C4-2B (cell line): ENCODE data around the gene ZNF618.

Source experiments
- H3K27ac ChIP-seq: fragments of 450-650 bp; 2 replicates; pipeline ENCODE4 v1.5.1; 2017
- CTCF ChIP-seq: fragments of 450-650 bp; conservative IDR thresholded peaks from 2 replicates; pipeline ENCODE4 v1.5.1; 2017; ENCODE audit warnings: mild to moderate bottlenecking
- ZFX ChIP-seq: fragments of 450-650 bp; IDR thresholded peaks from 2 replicates; pipeline ENCODE4 v1.6.1; 2017

The ZNF618 gene

GRCh38 chr9:113987526-113987925 lies 111.4 kb downstream of the ZNF618 start:
- no peak for TF ChIP-seq CTCF
- no peak for TF ChIP-seq ZFX
- no peak overlapping the region for H3K27ac ChIP-seq

DNA sequence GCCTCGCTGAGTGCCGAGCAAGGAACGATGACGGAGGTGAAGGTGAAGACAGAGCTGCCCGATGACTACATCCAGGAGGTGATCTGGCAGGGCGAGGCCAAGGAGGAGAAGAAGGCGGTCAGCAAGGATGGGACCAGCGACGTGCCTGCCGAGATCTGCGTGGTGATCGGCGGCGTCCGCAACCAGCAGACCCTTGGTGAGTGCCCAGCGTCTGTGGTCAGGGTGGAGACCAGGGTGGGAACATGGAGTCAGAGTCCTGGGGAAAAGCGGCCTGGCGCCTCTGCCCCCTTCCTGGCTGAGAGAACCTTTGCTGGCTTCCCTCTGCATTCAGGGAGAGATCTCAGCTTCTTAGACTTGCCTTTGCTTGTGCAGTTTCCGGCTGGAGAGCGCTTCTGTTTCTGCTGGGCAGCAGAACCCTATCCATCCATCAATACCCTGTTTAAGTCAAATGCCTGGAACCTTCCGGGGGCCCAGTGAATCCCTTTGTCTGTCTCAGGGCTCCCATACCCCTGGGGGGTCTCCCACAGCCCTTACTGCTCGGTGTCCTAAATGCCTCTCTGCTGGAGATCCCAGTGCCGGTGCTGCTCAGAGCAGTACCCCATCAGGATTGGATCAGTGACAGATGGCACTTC lies 112.4 kb downstream of the ZNF618 start:
- no peak overlapping the region for H3K27ac ChIP-seq
- TF ChIP-seq CTCF (no peak), ZFX (no peak)

GRCh38 chr9:113989017-113989713 lies 113.1 kb downstream of the ZNF618 start:
- H3K27ac ChIP-seq, result no peak overlapping the region
- TF ChIP-seq ZFX, result no peak
- TF ChIP-seq CTCF, result no peak

DNA sequence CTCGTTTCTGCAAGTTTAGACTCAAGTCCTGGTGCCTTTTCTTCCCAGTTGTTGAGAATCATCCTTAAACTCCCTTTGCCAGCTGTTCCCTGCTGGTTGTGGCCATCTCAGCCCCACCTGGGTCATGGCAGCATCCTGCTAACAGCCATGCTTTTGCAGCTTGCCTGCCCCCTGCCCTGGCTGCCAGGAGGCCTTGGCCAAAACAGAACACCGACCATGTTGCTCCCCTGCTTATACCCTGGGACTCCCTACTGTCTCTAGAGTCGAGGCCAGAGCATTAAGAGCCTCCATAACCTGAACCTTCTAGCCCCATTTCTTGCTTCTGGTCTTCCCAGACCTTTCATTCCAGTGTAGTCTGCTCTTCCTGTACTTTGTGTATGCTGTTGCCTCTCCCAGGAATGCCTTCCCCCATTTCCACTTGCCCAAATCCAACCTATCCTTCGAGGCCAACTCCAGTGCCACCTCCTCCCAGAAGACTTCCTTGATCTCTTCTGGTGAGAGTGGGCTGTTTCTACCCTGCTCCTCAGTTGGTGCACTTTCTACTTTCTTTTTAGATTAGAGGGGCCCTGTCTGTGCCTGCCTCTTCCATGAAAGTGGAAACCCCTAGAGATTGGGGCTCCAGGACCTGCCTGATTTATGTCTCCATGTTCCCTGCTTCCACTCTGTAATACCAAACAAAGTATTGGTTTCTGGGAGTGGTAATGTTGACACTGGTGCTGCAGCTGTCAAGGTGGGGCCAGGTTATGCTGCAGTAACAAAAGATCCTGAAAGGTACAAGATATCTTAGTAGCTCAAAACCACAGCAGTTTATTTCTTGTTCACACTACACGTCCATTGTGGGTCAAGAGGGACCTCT lies 113.8 kb downstream of the ZNF618 start:
- H3K27ac ChIP-seq, result no peak overlapping the region
- no peak for TF ChIP-seq CTCF
- TF ChIP-seq ZFX, result no peak

DNA sequence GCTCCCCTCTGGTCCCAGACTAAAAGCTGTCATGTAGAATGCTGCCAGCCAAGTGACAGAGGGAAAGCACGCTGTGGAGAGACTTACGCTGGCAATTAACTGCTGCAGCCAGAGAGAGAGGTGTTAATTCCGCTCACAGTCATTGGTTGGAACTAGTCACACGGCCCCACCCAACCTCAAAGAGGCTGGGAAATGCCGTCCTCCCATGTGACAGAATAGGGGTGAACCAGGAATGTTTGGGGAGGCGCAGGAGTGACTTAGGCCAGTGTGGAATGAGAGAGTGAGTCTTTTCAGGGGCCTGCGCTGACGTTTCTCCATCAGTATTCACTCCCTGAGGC lies 114.4 kb downstream of the ZNF618 start:
- no peak overlapping the region for H3K27ac ChIP-seq
- TF ChIP-seq CTCF (no peak), ZFX (no peak)

DNA sequence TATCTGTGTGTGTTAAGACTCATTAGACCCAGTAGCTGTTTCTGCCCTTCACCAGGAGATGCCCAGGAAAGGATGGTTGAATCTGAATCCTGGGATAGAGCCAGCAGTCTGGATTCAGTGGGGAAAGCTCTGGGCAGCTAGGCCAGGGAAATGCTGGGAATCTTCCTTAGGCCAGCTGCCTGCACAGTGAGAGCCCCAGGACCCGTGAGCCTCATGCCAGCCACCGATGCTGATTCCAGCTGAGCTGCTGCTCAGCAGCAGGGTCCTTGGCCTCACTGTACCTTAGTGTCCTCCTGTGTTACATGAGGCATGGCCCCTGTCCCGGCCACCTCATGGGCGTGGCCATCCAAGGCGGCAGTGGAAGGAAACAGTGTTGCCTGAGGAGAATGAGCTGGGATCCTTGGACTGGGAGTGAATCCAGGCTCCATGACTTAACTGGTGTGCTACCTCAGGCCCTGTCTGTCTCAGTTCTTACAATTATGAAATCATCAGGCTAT lies 114.9 kb downstream of the ZNF618 start:
- TF ChIP-seq CTCF (no peak), ZFX (no peak)
- H3K27ac ChIP-seq, result no peak overlapping the region

DNA sequence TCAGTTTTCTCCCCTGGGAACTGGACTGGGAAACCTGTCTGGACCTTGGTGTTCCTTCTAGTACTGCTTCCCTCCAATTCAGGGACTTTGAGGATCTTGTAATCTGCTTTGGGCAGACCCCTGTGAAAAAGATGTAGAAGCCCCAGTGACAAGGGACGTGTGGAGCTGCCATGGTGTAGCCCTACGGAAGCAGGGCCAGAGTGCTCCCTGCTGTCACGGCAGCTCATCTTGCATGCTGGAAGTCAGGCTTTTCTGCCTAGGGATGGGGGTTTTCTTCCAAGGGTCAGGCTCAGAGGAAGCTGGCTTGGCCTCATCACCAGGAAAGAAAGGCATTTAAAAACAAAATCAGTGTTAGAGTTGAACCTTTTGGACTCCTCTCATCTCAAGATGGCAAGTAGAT lies 115.6 kb downstream of the ZNF618 start:
- no peak overlapping the region for H3K27ac ChIP-seq
- no peak for TF ChIP-seq CTCF
- no peak for TF ChIP-seq ZFX
